HG03520 (cell line): ENCODE measurements around the gene CECR2.
"Not testable (repeated sequence)": the region's sequence is repeated elsewhere in the genome, so short reads cannot be mapped to it uniquely, and the experiment has no call there.

ENCODE experiments used
- ATAC-seq: cut with Tn5 transposase; IDR thresholded peaks from one replicate; pipeline ENCODE4 v1.9.1; 2021; ENCODE audit warnings: mild to moderate bottlenecking, moderate library complexity; ENCODE audit not compliant: unreplicated experiment

Gene CECR2

GRCh38 chr22:17562906-17563870 is 193.9 kb downstream of the CECR2 start, which contains the start of gene SLC25A18:
SLC25A18 (plus strand) TSS chr22:17563498; CDS start chr22:17579945, 16,447 bp downstream.
- ATAC-seq, result no peak

- ATAC-seq, result no peak
These were observed 194.7 kb downstream of the CECR2 start for GRCh38 chr22:17563936-17564391.

- not testable (repeated sequence) for ATAC-seq
These were observed 196.9 kb downstream of the CECR2 start for GRCh38 chr22:17566016-17566687.

GRCh38 chr22:17566776-17567175 is 197.5 kb downstream of the CECR2 start:
- ATAC-seq, result no peak

- ATAC-seq, result no peak
These were observed 200.8 kb downstream of the CECR2 start for GRCh38 chr22:17569971-17570511.

GRCh38 chr22:17570851-17571631 is 201.8 kb downstream of the CECR2 start:
- no peak for ATAC-seq

- ATAC-seq, result no peak
These were observed 205.9 kb downstream of the CECR2 start for GRCh38 chr22:17575151-17575550.

- no peak for ATAC-seq
These were observed 206.4 kb downstream of the CECR2 start for GRCh38 chr22:17575681-17576080.

- no peak for ATAC-seq
These were observed 207.2 kb downstream of the CECR2 start for GRCh38 chr22:17576470-17576869.

- ATAC-seq, result no peak
These were observed 209.0 kb downstream of the CECR2 start for GRCh38 chr22:17578136-17578754.

- ATAC-seq, result no peak
These were observed 210.3 kb downstream of the CECR2 start for GRCh38 chr22:17579535-17579981.

GRCh38 chr22:17580441-17581031 is 211.3 kb downstream of the CECR2 start:
- ATAC-seq, result no peak

- no peak for ATAC-seq
These were observed 211.8 kb downstream of the CECR2 start for GRCh38 chr22:17581056-17581455.

GRCh38 chr22:17581631-17582030 is 212.4 kb downstream of the CECR2 start:
- ATAC-seq, result no peak

GRCh38 chr22:17583151-17583550 is 213.9 kb downstream of the CECR2 start:
- no peak for ATAC-seq

GRCh38 chr22:17586831-17587440 is 217.7 kb downstream of the CECR2 start:
- no peak for ATAC-seq

GRCh38 chr22:17587629-17588028 is 218.4 kb downstream of the CECR2 start:
- no peak for ATAC-seq

- no peak for ATAC-seq
These were observed 219.3 kb downstream of the CECR2 start for GRCh38 chr22:17588606-17589005.

- ATAC-seq, result no peak
These were observed 220.6 kb downstream of the CECR2 start for GRCh38 chr22:17589810-17590375.
